OCI-LY3 (cell line): ENCODE data around the gene PIERCE2.

ENCODE experiments used
- EZH2phosphoT487 ChIP-seq: fragments of 200-600 bp; shearing (Covaris generic); IDR thresholded peaks from 2 replicates; pipeline ENCODE4 v1.6.1; 2018; ENCODE audit warnings: antibody characterized with exemption, mixed run types, low read depth
- TF ChIP-seq, protein P1 (sequence below): fragments of 200-600, 300-600 bp; sonication (generic); IDR thresholded peaks from 2 replicates; pipeline ENCODE4 v1.5.1; 2014; ENCODE audit warnings: antibody characterized with exemption, low read length, low read depth

DNA sequence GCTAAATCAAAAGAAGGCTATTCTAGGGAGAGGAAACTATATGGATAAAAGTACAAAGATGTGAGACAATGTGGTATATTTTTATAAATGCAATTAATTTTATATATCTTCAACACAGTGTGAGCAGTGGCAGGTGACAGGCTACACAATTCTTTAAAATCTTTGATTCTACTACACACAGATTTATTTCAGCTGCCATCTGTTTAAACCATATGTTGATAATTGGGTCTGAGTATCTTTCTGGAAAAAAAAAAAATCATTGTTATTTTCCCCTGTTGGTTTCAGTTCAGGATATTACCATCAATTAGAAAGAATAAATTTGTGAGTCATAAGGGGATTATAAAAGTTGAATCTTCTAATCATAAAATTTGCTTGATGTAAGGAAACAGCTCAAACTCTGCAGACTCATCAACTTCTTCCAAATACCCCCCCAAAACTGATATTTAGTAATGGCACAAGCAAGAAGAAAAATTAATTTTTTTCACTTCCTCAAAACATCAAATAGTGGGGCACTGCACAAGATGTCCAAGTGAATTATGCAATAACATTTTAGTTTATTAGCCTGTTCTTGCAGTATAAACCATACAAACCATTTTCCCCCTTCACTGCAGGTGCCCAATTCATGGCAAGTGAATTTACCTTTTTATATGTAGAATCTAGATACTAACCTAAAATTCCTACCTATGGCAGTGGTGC lies 12.0 kb downstream of the PIERCE2 start:
- TF ChIP-seq, protein P1, sequence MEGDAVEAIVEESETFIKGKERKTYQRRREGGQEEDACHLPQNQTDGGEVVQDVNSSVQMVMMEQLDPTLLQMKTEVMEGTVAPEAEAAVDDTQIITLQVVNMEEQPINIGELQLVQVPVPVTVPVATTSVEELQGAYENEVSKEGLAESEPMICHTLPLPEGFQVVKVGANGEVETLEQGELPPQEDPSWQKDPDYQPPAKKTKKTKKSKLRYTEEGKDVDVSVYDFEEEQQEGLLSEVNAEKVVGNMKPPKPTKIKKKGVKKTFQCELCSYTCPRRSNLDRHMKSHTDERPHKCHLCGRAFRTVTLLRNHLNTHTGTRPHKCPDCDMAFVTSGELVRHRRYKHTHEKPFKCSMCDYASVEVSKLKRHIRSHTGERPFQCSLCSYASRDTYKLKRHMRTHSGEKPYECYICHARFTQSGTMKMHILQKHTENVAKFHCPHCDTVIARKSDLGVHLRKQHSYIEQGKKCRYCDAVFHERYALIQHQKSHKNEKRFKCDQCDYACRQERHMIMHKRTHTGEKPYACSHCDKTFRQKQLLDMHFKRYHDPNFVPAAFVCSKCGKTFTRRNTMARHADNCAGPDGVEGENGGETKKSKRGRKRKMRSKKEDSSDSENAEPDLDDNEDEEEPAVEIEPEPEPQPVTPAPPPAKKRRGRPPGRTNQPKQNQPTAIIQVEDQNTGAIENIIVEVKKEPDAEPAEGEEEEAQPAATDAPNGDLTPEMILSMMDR = no peak
- TF ChIP-seq EZH2phosphoT487 = no peak
